ENCODE measurements around the gene TRIM67.

The TRIM67 gene

DNA sequence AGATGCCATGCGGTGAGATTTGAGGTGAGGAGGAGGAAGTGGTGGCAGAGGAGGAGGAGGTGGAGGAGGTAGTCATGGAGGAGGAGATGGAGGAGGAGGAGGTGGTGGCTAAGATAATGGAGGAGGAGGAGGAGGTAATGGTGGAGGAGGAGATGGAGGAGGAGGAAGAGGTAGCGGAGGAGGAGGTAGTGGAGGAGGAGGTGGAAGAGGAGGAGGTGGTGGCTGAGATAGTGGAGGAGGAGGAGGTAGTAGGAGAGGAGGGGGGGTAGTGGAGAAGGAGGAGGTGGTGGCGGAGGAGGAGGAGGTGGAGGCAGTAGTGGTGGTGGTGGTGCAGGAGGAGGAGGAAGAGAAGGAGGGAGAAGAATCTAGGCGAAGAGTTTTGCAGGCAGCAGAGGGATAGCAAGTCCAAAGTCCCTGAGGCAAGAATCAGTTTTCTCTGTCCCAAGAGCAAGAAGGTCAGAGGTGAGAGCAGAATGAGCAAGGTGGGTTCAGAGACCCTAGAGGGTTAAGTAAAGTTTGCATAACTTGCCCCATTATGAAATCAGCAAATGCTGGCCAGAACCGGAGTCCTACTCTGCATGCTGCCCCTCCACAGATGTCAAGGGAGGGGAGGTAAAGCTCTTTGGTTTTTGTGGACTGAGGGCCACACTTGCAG lies 40.2 kb downstream of the TRIM67 start:
- TF ChIP-seq, protein P1, sequence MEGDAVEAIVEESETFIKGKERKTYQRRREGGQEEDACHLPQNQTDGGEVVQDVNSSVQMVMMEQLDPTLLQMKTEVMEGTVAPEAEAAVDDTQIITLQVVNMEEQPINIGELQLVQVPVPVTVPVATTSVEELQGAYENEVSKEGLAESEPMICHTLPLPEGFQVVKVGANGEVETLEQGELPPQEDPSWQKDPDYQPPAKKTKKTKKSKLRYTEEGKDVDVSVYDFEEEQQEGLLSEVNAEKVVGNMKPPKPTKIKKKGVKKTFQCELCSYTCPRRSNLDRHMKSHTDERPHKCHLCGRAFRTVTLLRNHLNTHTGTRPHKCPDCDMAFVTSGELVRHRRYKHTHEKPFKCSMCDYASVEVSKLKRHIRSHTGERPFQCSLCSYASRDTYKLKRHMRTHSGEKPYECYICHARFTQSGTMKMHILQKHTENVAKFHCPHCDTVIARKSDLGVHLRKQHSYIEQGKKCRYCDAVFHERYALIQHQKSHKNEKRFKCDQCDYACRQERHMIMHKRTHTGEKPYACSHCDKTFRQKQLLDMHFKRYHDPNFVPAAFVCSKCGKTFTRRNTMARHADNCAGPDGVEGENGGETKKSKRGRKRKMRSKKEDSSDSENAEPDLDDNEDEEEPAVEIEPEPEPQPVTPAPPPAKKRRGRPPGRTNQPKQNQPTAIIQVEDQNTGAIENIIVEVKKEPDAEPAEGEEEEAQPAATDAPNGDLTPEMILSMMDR (IDR thresholded peaks at IDR 0.05; ENCODE audit: borderline replicate concordance, insufficient read depth, low read depth, low read length): no peak
- H3K4me3 ChIP-seq (ENCODE audit: low read depth, low read length): no peak overlapping the region

DNA sequence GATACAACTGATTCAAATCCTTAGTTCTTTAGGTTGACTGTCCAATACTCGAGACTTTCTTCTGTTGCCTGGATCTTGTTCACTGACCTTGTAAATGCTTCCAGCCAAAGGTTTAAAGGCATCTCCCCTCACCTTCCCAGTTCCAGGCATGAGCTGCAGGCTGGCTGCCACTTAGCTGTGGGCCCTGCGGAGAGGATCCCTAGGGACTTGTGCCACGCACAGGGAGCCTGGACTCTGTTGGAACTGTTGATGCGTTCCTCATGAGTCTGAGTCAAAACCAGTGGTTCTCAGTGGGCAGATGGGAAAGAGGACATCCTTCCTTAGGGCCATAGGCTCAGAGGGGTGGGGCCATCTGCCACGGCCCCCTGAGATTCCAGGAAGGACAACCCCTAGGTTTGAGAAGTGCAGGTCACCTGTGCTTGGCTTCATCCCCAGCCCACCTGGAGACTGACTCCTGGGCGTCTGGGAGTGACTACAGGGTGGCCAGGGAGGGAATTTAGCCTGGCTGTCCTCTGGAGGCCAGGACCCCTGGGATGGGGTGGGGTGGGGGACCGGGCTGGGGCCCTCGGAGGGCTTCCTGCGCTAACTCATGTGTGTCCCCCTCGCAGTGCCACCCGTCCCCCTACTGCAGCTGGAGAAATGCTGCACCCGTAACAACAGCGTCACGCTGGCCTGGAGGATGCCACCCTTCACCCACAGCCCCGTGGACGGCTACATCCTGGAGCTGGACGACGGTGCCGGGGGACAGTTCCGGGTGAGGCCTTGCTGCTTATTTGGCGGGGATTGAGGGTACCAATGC lies 41.6 kb downstream of the TRIM67 start:
- TF ChIP-seq, protein P1 (IDR thresholded peaks at IDR 0.05; ENCODE audit: borderline replicate concordance, insufficient read depth, low read depth, low read length): no peak
- H3K4me3 ChIP-seq (ENCODE audit: low read depth, low read length): no peak overlapping the region

DNA sequence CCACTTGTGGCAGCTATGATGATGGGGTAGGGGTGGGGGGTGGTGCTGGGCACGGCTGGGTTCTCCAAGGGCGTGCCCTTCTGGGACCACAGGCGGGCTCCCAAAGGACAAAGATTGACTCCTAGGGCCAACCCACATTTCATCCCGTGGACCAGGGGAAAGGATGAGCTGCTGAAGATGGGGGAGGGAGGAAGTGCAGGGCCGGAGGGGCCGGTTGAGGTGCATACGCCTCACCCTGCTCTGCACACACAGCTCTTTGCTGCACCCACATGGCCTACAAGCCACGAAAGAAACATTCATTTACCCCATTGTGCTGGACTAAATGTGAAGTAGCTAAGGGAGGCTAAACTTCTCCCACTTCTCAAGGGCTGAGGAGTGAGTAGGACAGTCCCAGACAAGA lies 45.0 kb downstream of the TRIM67 start:
- TF ChIP-seq, protein P1 (IDR thresholded peaks at IDR 0.05; ENCODE audit: borderline replicate concordance, insufficient read depth, low read depth, low read length): no peak
- H3K4me3 ChIP-seq (ENCODE audit: low read depth, low read length): no peak overlapping the region

DNA sequence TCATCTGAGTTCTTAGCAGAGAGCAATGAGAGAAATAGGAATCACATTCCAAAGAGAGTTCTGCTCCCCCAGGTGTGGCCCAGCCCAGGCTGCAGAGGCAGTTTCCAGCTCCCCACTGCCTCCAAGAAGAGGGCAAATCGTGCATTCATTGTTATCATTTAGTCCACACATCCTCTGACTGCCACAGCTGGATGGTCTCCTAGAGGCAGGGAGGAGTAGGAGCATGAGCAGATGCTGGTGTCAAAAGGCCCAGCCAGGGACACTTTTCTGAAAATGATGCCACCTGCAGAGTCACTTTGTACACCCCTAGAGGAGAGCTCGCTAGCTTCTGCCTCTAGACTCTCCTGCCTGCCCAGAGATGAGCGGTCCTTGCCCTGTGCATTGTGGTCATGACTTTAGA lies 45.6 kb downstream of the TRIM67 start:
- TF ChIP-seq, protein P1 (IDR thresholded peaks at IDR 0.05; ENCODE audit: borderline replicate concordance, insufficient read depth, low read depth, low read length): no peak

DNA sequence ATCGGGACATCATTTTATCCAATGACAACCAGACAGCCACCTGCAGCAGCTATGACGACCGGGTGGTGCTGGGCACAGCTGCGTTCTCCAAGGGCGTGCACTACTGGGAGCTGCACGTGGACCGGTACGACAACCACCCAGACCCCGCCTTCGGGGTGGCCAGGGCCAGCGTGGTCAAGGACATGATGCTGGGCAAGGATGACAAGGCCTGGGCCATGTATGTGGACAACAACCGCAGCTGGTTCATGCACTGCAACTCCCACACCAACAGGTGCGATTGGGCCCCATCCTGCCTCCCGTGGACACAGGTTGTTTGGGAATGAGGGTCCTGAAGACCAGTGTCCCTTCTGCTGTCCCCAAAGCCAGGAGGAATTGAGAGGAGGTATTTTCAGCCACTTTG lies 47.1 kb downstream of the TRIM67 start:
- no peak overlapping the region for H3K4me3 ChIP-seq (ENCODE audit: low read depth, low read length)
- TF ChIP-seq, protein P1 (IDR thresholded peaks at IDR 0.05; ENCODE audit: borderline replicate concordance, insufficient read depth, low read depth, low read length): no peak

More for the DNA sequence above, 45.6 kb downstream of the TRIM67 start:
- no peak overlapping the region for H3K4me3 ChIP-seq (ENCODE audit: low read depth, low read length)

DNA sequence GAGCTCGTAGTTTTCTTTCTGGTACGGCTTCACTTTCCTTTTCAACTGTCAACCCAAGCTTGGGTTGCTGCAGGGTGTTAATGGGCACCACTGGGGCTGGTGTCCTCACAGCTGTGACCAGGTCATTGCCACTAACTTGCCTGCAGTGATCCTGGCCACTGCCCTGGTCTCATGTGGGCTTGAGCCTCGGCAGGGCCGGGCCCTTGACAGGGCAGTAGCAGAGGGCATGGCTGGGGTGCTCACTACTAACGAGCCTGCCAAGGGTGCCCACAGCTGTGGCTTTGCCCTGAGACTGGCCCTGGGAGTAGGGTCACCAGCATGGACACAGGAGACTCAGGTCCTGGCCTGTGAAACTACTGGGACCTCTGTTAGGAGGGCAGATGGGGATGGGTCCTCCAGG lies 47.7 kb downstream of the TRIM67 start:
- no peak overlapping the region for H3K4me3 ChIP-seq (ENCODE audit: low read depth, low read length)
- TF ChIP-seq, protein P1 (IDR thresholded peaks at IDR 0.05; ENCODE audit: borderline replicate concordance, insufficient read depth, low read depth, low read length): no peak

DNA sequence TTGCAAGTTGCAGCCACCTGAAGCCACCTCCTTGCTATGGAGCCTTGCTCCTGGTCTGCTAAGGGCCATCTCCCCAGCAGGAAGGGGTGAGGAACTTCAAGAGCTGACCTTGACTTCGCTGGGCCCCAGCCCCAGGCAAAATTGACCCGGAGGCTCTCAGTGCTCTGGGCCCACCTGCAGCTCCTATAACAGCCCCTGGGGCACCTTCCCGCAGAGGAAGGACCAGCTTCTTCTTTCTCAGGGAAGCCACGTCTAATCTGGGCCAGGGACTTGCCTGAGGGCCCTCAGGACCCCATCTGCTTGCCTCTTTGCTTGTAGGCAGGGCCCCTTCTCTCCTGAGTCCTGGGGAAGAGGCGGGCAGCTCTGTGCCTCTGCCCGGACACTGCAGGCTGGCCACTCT lies 48.3 kb downstream of the TRIM67 start:
- TF ChIP-seq, protein P1 (IDR thresholded peaks at IDR 0.05; ENCODE audit: borderline replicate concordance, insufficient read depth, low read depth, low read length): no peak
- H3K4me3 ChIP-seq (ENCODE audit: low read depth, low read length): no peak overlapping the region
